ENCODE results near the gene CDK18. TPM values are rescaled to one million over a fixed set of nuclear protein-coding genes. Genes with fewer than 3 reads are reported as not detected.

The CDK18 gene
- total and polyA plus RNA-seq, 10 of the 15 experiments (the other 5 are each of a cell fraction or from before 2014, with no cell fraction given), result 0.13 to 4.4 (median 0.52) TPM; not detected in 2

- no peaks in the 10 kb centered on the region for H3K79me2 ChIP-seq (ENCODE audit: control insufficient read depth, insufficient read depth, low read length)
- CTCF ChIA-PET, result interaction anchor here (0.9 to 22.4 kb wide), 36 partner anchors 8 to 491 kb away, joined by 3 to 891 read pairs (median 11); partner anchors contain the start of genes CDK18, KLHDC8A, LEMD1 and RBBP5
- H3K27ac ChIP-seq (ENCODE audit: control insufficient read depth, insufficient read depth), result no peak overlapping the region
- FAIRE-seq, result no peak
- WGBS (ENCODE audit: insufficient coverage, insufficient replicate concordance, low lambda C conversion rate, missing lambda C conversion rate), result 49% methylated on average over 6 of the region's 6 CpGs
- in situ Hi-C loops (cut with MboI), result loop anchor here (5.0 kb wide), 3 partner anchors 36 to 214 kb away; no protein-coding TSS in a partner anchor
- no peak overlapping the region for H3K4me3 ChIP-seq
- intact Hi-C loops (cut with micrococcal nuclease; ENCODE audit: unreplicated experiment), result loop anchor here (5.0 kb wide), 1 partner anchor 171 kb away; no protein-coding TSS in a partner anchor
- H3K4me2 ChIP-seq (ENCODE audit: control insufficient read depth, insufficient read depth), result no peak overlapping the region
- ATAC-seq, result no peak
- H3K27me3 ChIP-seq (replicated peaks in 1 of 2; ENCODE audit: control insufficient read depth in 2 of 2, insufficient read depth in 2 of 2, low read length in 1 of 2), result peaks cover 1 to 3% of the 10 kb centered on the region in 2 experiments; a peak in 1 of 4 replicates
- BruUV-seq (replicated peaks), result no TSS peak
- peaks cover 10% of the 10 kb centered on the region for H3K4me1 ChIP-seq (ENCODE audit: control insufficient read depth, insufficient read depth, low read length)
- POLR2A ChIA-PET, result no interaction called here
- no peak overlapping the region for H3K9ac ChIP-seq (ENCODE audit: control insufficient read depth, insufficient read depth, low read length)
- H2AFZ ChIP-seq (ENCODE audit: control insufficient read depth, low read depth, low read length), result no peak overlapping the region
- H3K9me3 ChIP-seq (replicated peaks; ENCODE audit: control insufficient read depth, insufficient read depth, low read length), result no peaks in the 10 kb centered on the region
- RAD21 ChIA-PET (ENCODE audit: unreplicated experiment), result interaction anchor here (0.8 to 11.2 kb wide), 30 partner anchors 10 to 257 kb away, joined by 3 to 342 read pairs (median 10); partner anchors contain the start of genes ELK4 and LEMD1
- SMC1A ChIA-PET (ENCODE audit: uncharacterized antibody, unreplicated experiment), result interaction anchor here (0.7 to 17.0 kb wide), 26 partner anchors 9 to 214 kb away, joined by 3 to 319 read pairs (median 10); partner anchors contain the start of gene KLHDC8A
- no peaks in the 10 kb centered on the region for H3K36me3 ChIP-seq (ENCODE audit: control insufficient read depth in 2 of 2, insufficient read depth in 2 of 2, low read length in 1 of 2)
- no peaks in the 10 kb centered on the region for H4K20me1 ChIP-seq (ENCODE audit: control insufficient read depth, insufficient read depth)
- TF ChIP-seq ZBTB40 (IDR thresholded peaks at IDR 0.05; ENCODE audit: borderline replicate concordance) (peak; percentile 42; the same call in 1 of the 2 replicates), ATF3 (IDR thresholded peaks at IDR 0.05; ENCODE audit: borderline replicate concordance, extremely low read depth, low read depth, low read length) (no peak)
- no peak for DNase-seq (ENCODE audit: low read depth, low spot score)
These were observed 18.2 kb upstream of the CDK18 start for GRCh38 chr1:205486258-205486657.

Measured in GM12878 (cell line).